K562 (cell line): Measurements from ENCODE around the gene PRKCQ. TPM values are rescaled to one million over a fixed set of nuclear protein-coding genes. Genes with fewer than 3 reads are reported as not detected.

ENCODE experiments used
- ATAC-seq: fragments of 200-7000 bp; cut with Tn5 transposase; 3 replicates; pipeline ENCODE4 v1.9.1; 2020; ENCODE audit warnings: moderate library complexity
- BruUV-seq: library from RNA; stranded (reverse); fragments of 400-500 nt; replicated peaks from 2 replicates; lab custom pipeline; 2021; lab: Mats Ljungman, UMichigan
- CTCF ChIA-PET: fragments of 300-600 bp; formaldehyde crosslinking; extraction: SDS; loops from one replicate; lab custom pipeline; 2021; ENCODE audit warnings: low intra/inter-chr PET ratio; lab: Yijun Ruan, JAX
- POLR2A ChIA-PET: fragments of 300-600, 350-650 bp; sonication (Branson Sonifier 250); formaldehyde crosslinking; extraction: SDS; loops from one replicate; lab custom pipeline; 2021; ENCODE audit warnings: antibody characterized with exemption, inconsistent platforms; lab: Yijun Ruan, JAX
- DNase-seq, 4 experiments: peaks; one replicate each; pipeline versions ENCODE4 v3.0.0 to v3.0.0-alpha.2; 2011 to 2018; ENCODE audit warnings: low spot score in 3 of 4, mixed read lengths in 3 of 4; ENCODE audit errors: extremely low read depth in 1 of 4
- FAIRE-seq: peaks from 2 replicates; lab custom pipeline; 2011; peaks lifted over from hg19 to GRCh38; lab: Jason Lieb, UNC
- H2AFZ ChIP-seq: 2 replicates; pipeline ENCODE4 v1.6.0; 2011; ENCODE audit warnings: low read depth, low read length, control low read depth, inconsistent platforms
- H3K27ac ChIP-seq: fragments of 200-600 bp; 3 replicates; pipeline ENCODE4 v1.8.0; 2011; ENCODE audit warnings: low read depth, mild to moderate bottlenecking, control low read depth, inconsistent platforms, low read length, moderate library complexity, mixed read lengths; ENCODE audit errors: extremely low read depth
- H3K27me3 ChIP-seq, 2 experiments: fragments of 300-600 bp in 1 of 2; 2 replicates in 1 of 2; 3 replicates in 1 of 2; pipeline versions ENCODE4 v1.6.0 to v1.8.0; 2011; ENCODE audit warnings: inconsistent platforms in 2 of 2, low read length in 2 of 2, mild to moderate bottlenecking in 1 of 2, mixed read lengths in 1 of 2, moderate library complexity in 1 of 2; ENCODE audit not compliant: control insufficient read depth in 2 of 2, insufficient read depth in 2 of 2
- H3K36me3 ChIP-seq: fragments of 300-600 bp; 3 replicates; pipeline ENCODE4 v1.8.0; 2011; ENCODE audit warnings: mild to moderate bottlenecking, low read length, inconsistent platforms; ENCODE audit not compliant: control insufficient read depth, insufficient read depth
- H3K4me1 ChIP-seq, 2 experiments: fragments of 200-600 bp in 1 of 2; replicated peaks in 1 of 2; 2 replicates in 1 of 2; 3 replicates in 1 of 2; pipeline versions ENCODE4 v1.5.1 to v1.8.0; 2011; ENCODE audit warnings: inconsistent platforms in 2 of 2, low read length in 2 of 2, mild to moderate bottlenecking in 1 of 2, mixed read lengths in 1 of 2, moderate library complexity in 1 of 2; ENCODE audit not compliant: control insufficient read depth in 2 of 2, insufficient read depth in 2 of 2
- H3K4me2 ChIP-seq: 2 replicates; pipeline ENCODE4 v1.6.1; 2011; ENCODE audit warnings: low read length, control low read depth, inconsistent platforms, mixed read lengths; ENCODE audit not compliant: insufficient read depth
- H3K4me3 ChIP-seq: fragments of 200-600 bp; sonication (generic), shearing (Covaris generic); 2 replicates; pipeline ENCODE4 v1.5.1; 2016; ENCODE audit warnings: control low read depth, inconsistent platforms
- H3K79me2 ChIP-seq: fragments of 200-600 bp; 3 replicates; pipeline ENCODE4 v1.8.0; 2011; ENCODE audit warnings: low read length, inconsistent platforms; ENCODE audit not compliant: control insufficient read depth, insufficient read depth
- H3K9ac ChIP-seq, 2 experiments: 2 replicates each; pipeline versions ENCODE4 v1.6.0 to v1.6.1; 2011; ENCODE audit warnings: low read depth in 2 of 2, low read length in 2 of 2, control low read depth in 1 of 2, inconsistent platforms in 1 of 2, mild to moderate bottlenecking in 1 of 2, mixed read lengths in 1 of 2; ENCODE audit not compliant: insufficient read depth in 1 of 2
- H3K9me1 ChIP-seq: one replicate; pipeline ENCODE4 v1.6.0; 2011; ENCODE audit warnings: inconsistent platforms, mild to moderate bottlenecking, low read length, moderate library complexity; ENCODE audit not compliant: control insufficient read depth, insufficient read depth
- H3K9me3 ChIP-seq: replicated peaks from 2 replicates; pipeline ENCODE4 v1.5.1; 2011; ENCODE audit warnings: low read depth, low read length, inconsistent platforms; ENCODE audit not compliant: control insufficient read depth, insufficient read depth
- H4K20me1 ChIP-seq: replicated peaks from 2 replicates; pipeline ENCODE4 v1.6.1; 2011; ENCODE audit warnings: low read length, inconsistent platforms, mixed read lengths; ENCODE audit not compliant: control insufficient read depth, insufficient read depth
- CBFB ChIP-seq: sonication (generic); formaldehyde crosslinking; IDR thresholded peaks from 2 replicates; pipeline ENCODE4 v1.4.0; 2020; ENCODE audit warnings: mild to moderate bottlenecking, missing genetic modification reagents
- CBX2 ChIP-seq: fragments of 200-600 bp; sonication (generic); IDR thresholded peaks from one replicate; pipeline ENCODE4 v1.6.1; 2012; ENCODE audit warnings: mild to moderate bottlenecking, low read length, inconsistent platforms; ENCODE audit not compliant: insufficient read depth, poor library complexity, severe bottlenecking
- HDAC6 ChIP-seq: IDR thresholded peaks from 2 replicates; pipeline ENCODE4 v1.6.1; 2012; ENCODE audit warnings: low read depth, mild to moderate bottlenecking, control low read depth, inconsistent platforms, low read length, moderate library complexity
- HDAC8 ChIP-seq: fragments of 450-650 bp; IDR thresholded peaks from 2 replicates; pipeline ENCODE4 v1.6.1; 2016; ENCODE audit warnings: mild to moderate bottlenecking, missing genetic modification characterization, moderate library complexity, missing compliant biosample characterization
- HMG20A ChIP-seq: fragments of 450-650 bp; formaldehyde crosslinking; conservative IDR thresholded peaks from 2 replicates; pipeline ENCODE4 v1.4.0; 2020; ENCODE audit warnings: mild to moderate bottlenecking, mixed read lengths
- HSF4 ChIP-seq: fragments of 250-450 bp; sonication (Bioruptor Pico); IDR thresholded peaks from 2 replicates; pipeline ENCODE4 v2.1.2; 2022; ENCODE audit warnings: mild to moderate bottlenecking, moderate library complexity, borderline replicate concordance
- MBD2 ChIP-seq: sonication (generic); IDR thresholded peaks from 2 replicates; pipeline ENCODE4 v1.6.1; 2016; ENCODE audit warnings: low read depth, borderline replicate concordance
- MEIS2 ChIP-seq: fragments of 450-650 bp; IDR thresholded peaks from 2 replicates; pipeline ENCODE4 v1.6.1; 2014; ENCODE audit warnings: mild to moderate bottlenecking; ENCODE audit not compliant: partially characterized antibody
- MTA3 ChIP-seq: fragments of 450-650 bp; formaldehyde crosslinking; IDR thresholded peaks from 2 replicates; pipeline ENCODE4 v1.6.1; 2017; ENCODE audit warnings: mild to moderate bottlenecking, borderline replicate concordance
- NBN ChIP-seq: fragments of 450-650 bp; IDR thresholded peaks from 2 replicates; pipeline ENCODE4 v1.6.1; 2016; ENCODE audit warnings: low read depth, mild to moderate bottlenecking
- PTBP1 ChIP-seq: fragments of 200-400 bp; formaldehyde crosslinking; IDR thresholded peaks from 2 replicates; pipeline ENCODE4 v1.6.1; 2017; ENCODE audit warnings: low read depth, low read length
- ZBED1 ChIP-seq: IDR thresholded peaks from 2 replicates; pipeline ENCODE4 v1.6.1; 2014
- ZKSCAN1 ChIP-seq: fragments of 150-350 bp; IDR thresholded peaks from 2 replicates; pipeline ENCODE4 v1.6.1; 2016; ENCODE audit warnings: low read depth, low read length
- ZNF174 ChIP-seq: fragments of 250-450 bp; sonication (Bioruptor Pico); IDR thresholded peaks from 2 replicates; pipeline ENCODE4 v1.4.0; 2020; ENCODE audit warnings: mild to moderate bottlenecking
- ZNF41 ChIP-seq: fragments of 250-450 bp; sonication (Bioruptor Pico); conservative IDR thresholded peaks from 2 replicates; pipeline ENCODE4 v1.4.0; 2020; ENCODE audit warnings: mild to moderate bottlenecking
- ZNF764 ChIP-seq: fragments of 250-450 bp; sonication (Bioruptor Pico); IDR thresholded peaks from 2 replicates; pipeline ENCODE4 v1.4.0; 2020; ENCODE audit warnings: low read depth, mild to moderate bottlenecking, moderate library complexity
- WGBS: fragments of 100-300 bp; shearing (Covaris generic); methylation state at CpG from one replicate; pipeline ENCODE4 v1.1.6; 2016; ENCODE audit warnings: low coverage, mixed read lengths; ENCODE audit not compliant: insufficient coverage; ENCODE audit errors: missing lambda C conversion rate; 5-methylcytosine and 5-hydroxymethylcytosine counted together
- in situ Hi-C: fragments of 300-500 bp; cut with MboI; formaldehyde crosslinking; loops from 4 replicates; pipeline ENCODE4 v1.15.0; 2018; ENCODE audit warnings: inconsistent platforms, mixed read lengths
- intact Hi-C: fragments of 100-400 bp; cut with micrococcal nuclease; formaldehyde crosslinking; loops from 2 replicates; pipeline ENCODE4 v1.14.2; 2022
- polyA plus RNA-seq, 8 experiments: library from polyadenylated mRNA; depleted of rRNA in 4 of 8; stranded (reverse) in 5 of 8; unstranded in 3 of 8; fragments of >200 nt; fragmentation: Nextera tagmentation in 2 of 8; fragmentation: Illumina TruSeq in 1 of 8; extraction: Ambion mirVana in 2 of 8; extraction: Trizol in 1 of 8; gene quantifications; 2 replicates each; pipeline versions ENCODE4 v1.2.1 to v1.2.3, GENCODE V29; 2011 to 2014; ENCODE audit warnings: inconsistent platforms in 1 of 8, missing spikeins in 1 of 8
- total RNA-seq, 7 experiments: library from RNA; depleted of rRNA in 6 of 7; stranded (reverse); fragments of >200 nt in 6 of 7; fragmentation: Illumina TruSeq in 2 of 7; extraction: Trizol in 2 of 7; gene quantifications; 2 replicates each; pipeline versions ENCODE4 v1.2.1 to v1.2.3, GENCODE V29; 2011 to 2021; ENCODE audit warnings: low replicate concordance in 1 of 7
- TF ChIP-seq, protein P1 (sequence below): sonication (generic); formaldehyde crosslinking; IDR thresholded peaks from 2 replicates; pipeline ENCODE4 v1.9.0; 2022; ENCODE audit warnings: mild to moderate bottlenecking, missing genetic modification reagents
- TF ChIP-seq, protein P2 (sequence below): IDR thresholded peaks from 2 replicates; pipeline ENCODE4 v1.6.1; 2016; ENCODE audit warnings: missing genetic modification characterization, missing compliant biosample characterization
- TF ChIP-seq, protein P3 (sequence below): fragments of 250-450 bp; sonication (Bioruptor Pico); IDR thresholded peaks from 2 replicates; pipeline ENCODE4 v1.8.0; 2021; ENCODE audit warnings: moderate library complexity, mild to moderate bottlenecking, inconsistent platforms
- TF ChIP-seq, protein P4 (sequence below): fragments of 450-650 bp; conservative IDR thresholded peaks from 2 replicates; pipeline ENCODE4 v1.6.1; 2016; ENCODE audit warnings: missing genetic modification characterization, low read depth, mild to moderate bottlenecking, missing compliant biosample characterization, moderate library complexity

The PRKCQ gene
- total and polyA plus RNA-seq, 9 of the 15 experiments (the other 6 are each of a cell fraction or from before 2014, with no cell fraction given), result 4.4 to 23.3 (median 14.6) TPM

DNA sequence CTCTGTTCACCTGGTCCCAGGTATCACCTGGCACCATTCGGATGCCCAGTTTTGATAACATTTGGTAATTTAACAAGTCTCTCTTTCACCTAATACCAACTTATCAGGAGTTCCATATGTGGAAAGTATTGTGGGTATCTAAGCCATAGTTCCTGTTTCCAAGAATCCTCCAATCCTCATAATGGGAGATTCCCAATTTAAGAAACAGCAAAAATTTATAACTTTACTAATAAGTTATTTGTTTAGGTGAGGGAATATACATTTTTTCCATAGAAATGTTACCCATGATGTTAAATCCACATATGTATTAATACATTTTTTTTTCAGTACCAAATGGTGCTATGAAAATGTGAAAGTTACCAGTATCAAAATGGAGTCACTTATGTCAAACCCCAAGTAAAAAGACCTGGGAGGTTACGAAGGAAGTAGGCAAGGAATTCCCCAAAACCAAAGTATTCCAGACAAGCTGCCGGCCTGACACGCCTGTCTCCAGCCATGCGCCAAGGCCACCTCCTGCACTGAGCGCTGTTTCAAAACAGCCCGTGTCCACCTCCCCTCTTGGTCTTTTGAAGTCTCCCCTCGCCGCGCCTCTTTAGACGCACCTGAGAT is 44.8 kb downstream of the PRKCQ start:
- Histone ChIP-seq H2AFZ (no peak overlapping the region), H3K27ac (no peak overlapping the region), H3K9ac (no peak overlapping the region), H3K4me2 (no peak overlapping the region), H3K4me1 (peaks cover 0 to 5% of the 10 kb centered on the region in 2 experiments; a peak in 3 of 5 replicates), H3K27me3 (no peaks in the 10 kb centered on the region), H4K20me1 (0 out of 2 replicates have a peak, but pooled peaks cover 6% of the 10 kb centered on the region), H3K79me2 (no peaks in the 10 kb centered on the region), H3K9me1 (no peaks in the 10 kb centered on the region), H3K36me3 (no peaks in the 10 kb centered on the region), H3K4me3 (no peak overlapping the region), H3K9me3 (no peaks in the 10 kb centered on the region)
- no peak for ATAC-seq
- WGBS, result 96% methylated on average over 11 of the region's 11 CpGs
- FAIRE-seq, result no peak
- DNase-seq, result no peak
- CTCF ChIA-PET, result no interaction called here
- POLR2A ChIA-PET, result no interaction called here
- in situ Hi-C loops, result no loop called here
- intact Hi-C loops, result no loop called here
- BruUV-seq, result no TSS peak
- TF ChIP-seq HSF4 (CRISPR knock-in tag) (no peak), MEIS2 (no peak), ZNF174 (CRISPR knock-in tag) (no peak), NBN (no peak), ZKSCAN1 (no peak), CBFB (no peak), ZNF764 (CRISPR knock-in tag) (no peak), HDAC8 (tag) (peak; percentile 76; the same call in 1 of the 2 replicates), HDAC6 (no peak), PTBP1 (no peak), ZNF41 (CRISPR knock-in tag) (0 out of 2 replicates have a peak, but pooled peaks have one; percentile 50), MTA3 (no peak), MBD2 (no peak), HMG20A (CRISPR knock-in tag) (no peak), CBX2 (no peak), ZBED1 (no peak)
- TF ChIP-seq, protein P1, sequence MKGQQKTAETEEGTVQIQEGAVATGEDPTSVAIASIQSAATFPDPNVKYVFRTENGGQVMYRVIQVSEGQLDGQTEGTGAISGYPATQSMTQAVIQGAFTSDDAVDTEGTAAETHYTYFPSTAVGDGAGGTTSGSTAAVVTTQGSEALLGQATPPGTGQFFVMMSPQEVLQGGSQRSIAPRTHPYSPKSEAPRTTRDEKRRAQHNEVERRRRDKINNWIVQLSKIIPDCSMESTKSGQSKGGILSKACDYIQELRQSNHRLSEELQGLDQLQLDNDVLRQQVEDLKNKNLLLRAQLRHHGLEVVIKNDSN (CRISPR knock-in tag), result no peak
- TF ChIP-seq, protein P2, sequence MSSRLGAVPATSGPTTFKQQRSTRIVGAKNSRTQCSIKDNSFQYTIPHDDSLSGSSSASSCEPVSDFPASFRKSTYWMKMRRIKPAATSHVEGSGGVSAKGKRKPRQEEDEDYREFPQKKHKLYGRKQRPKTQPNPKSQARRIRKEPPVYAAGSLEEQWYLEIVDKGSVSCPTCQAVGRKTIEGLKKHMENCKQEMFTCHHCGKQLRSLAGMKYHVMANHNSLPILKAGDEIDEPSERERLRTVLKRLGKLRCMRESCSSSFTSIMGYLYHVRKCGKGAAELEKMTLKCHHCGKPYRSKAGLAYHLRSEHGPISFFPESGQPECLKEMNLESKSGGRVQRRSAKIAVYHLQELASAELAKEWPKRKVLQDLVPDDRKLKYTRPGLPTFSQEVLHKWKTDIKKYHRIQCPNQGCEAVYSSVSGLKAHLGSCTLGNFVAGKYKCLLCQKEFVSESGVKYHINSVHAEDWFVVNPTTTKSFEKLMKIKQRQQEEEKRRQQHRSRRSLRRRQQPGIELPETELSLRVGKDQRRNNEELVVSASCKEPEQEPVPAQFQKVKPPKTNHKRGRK (tag), result no peak
- TF ChIP-seq, protein P3, sequence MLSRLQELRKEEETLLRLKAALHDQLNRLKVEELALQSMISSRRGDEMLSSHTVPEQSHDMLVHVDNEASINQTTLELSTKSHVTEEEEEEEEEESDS (CRISPR knock-in tag), result no peak
- TF ChIP-seq, protein P4, sequence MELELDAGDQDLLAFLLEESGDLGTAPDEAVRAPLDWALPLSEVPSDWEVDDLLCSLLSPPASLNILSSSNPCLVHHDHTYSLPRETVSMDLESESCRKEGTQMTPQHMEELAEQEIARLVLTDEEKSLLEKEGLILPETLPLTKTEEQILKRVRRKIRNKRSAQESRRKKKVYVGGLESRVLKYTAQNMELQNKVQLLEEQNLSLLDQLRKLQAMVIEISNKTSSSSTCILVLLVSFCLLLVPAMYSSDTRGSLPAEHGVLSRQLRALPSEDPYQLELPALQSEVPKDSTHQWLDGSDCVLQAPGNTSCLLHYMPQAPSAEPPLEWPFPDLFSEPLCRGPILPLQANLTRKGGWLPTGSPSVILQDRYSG (tag), result peak; percentile 68; the same call in 1 of the 2 replicates
